ENCODE data around the gene GAB1.

GAB1 gene

DNA sequence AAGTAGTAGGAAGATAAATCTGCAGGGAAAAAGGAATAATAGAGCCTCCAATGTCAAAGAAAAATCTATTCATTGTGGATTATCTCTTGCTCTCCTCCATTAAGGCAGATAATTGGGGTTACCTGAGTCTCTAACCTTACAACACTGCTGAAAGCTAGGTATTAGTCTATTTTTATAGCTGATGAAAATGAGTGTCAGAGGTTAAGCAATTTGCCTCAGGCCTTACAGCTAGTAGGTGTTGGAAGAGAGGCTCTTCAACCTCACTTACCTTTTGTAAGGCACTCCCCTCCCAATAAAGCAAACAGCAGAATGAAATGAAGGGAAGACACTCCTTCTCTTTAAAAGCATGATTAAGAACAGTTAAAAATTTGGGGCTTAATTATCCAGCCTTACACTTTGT is 45.4 kb upstream of the GAB1 start:
- Histone ChIP-seq H3K4me1 (ENCODE audit: control insufficient read depth, insufficient read depth, low read depth, low read length) (no peaks in the 10 kb centered on the region), H2BK12ac (ENCODE audit: low read length in 2 of 2) (no peak overlapping the region), H2AFZ (ENCODE audit: low read depth, low read length) (no peak overlapping the region), H3K79me1 (replicated peaks; ENCODE audit: low read length, poor library complexity, severe bottlenecking) (no peaks in the 10 kb centered on the region), H3K4ac (ENCODE audit: low read depth in 1 of 2, low read length in 2 of 2) (no peak overlapping the region), H3K18ac (ENCODE audit: low read depth in 1 of 2, low read length in 2 of 2) (no peak overlapping the region), H3K4me3 (ENCODE audit: insufficient read depth in 1 of 2, low read depth in 1 of 2, low read length in 2 of 2) (no peak overlapping the region), H2BK15ac (ENCODE audit: low read depth, poor library complexity, severe bottlenecking) (no peak overlapping the region), H3K14ac (ENCODE audit: low read length in 2 of 2) (no peak overlapping the region), H4K8ac (ENCODE audit: low read length) (no peak overlapping the region), H3K23ac (ENCODE audit: low read length in 2 of 2) (no peak overlapping the region), H2BK5ac (ENCODE audit: low read depth, low read length, poor library complexity, severe bottlenecking) (no peak overlapping the region), H3K27ac (ENCODE audit: low read length, poor library complexity, severe bottlenecking) (no peak overlapping the region), H3K4me2 (ENCODE audit: low read length, poor library complexity, severe bottlenecking) (no peak overlapping the region), H3K9me3 (ENCODE audit: control insufficient read depth, low read length) (no peaks in the 10 kb centered on the region), H2AK5ac (ENCODE audit: low read length, severe bottlenecking) (no peak overlapping the region), H4K91ac (ENCODE audit: low read length) (no peak overlapping the region), H3K9ac (ENCODE audit: low read length) (no peak overlapping the region), H3K36me3 (ENCODE audit: control insufficient read depth in 1 of 2, insufficient read depth in 2 of 2, low read depth in 1 of 2, low read length in 2 of 2) (no peaks in the 10 kb centered on the region), H2BK120ac (ENCODE audit: low read depth, low read length) (no peak overlapping the region), H3K27me3 (ENCODE audit: control insufficient read depth in 1 of 2, insufficient read depth in 1 of 2, low read length in 2 of 2) (no peaks in the 10 kb centered on the region)
- no peak for DNase-seq

GRCh38 chr4:143292858-143293257 is 43.8 kb upstream of the GAB1 start:
- H2BK120ac ChIP-seq (ENCODE audit: low read depth, low read length), result no peak overlapping the region
- no peak overlapping the region for H3K9ac ChIP-seq (ENCODE audit: low read length)
- H3K79me1 ChIP-seq (replicated peaks; ENCODE audit: low read length, poor library complexity, severe bottlenecking), result no peaks in the 10 kb centered on the region
- no peak overlapping the region for H3K4me3 ChIP-seq (ENCODE audit: insufficient read depth in 1 of 2, low read depth in 1 of 2, low read length in 2 of 2)
- H2AK5ac ChIP-seq (ENCODE audit: low read length, severe bottlenecking), result no peak overlapping the region
- 90% methylated on average over 1 of the region's 1 CpG for WGBS
- no peak overlapping the region for H3K4me2 ChIP-seq (ENCODE audit: low read length, poor library complexity, severe bottlenecking)
- H2BK5ac ChIP-seq (ENCODE audit: low read depth, low read length, poor library complexity, severe bottlenecking), result no peak overlapping the region
- H3K23ac ChIP-seq (ENCODE audit: low read length in 2 of 2), result no peak overlapping the region
- H4K8ac ChIP-seq (ENCODE audit: low read length), result no peak overlapping the region
- H3K14ac ChIP-seq (ENCODE audit: low read length in 2 of 2), result no peak overlapping the region
- no peaks in the 10 kb centered on the region for H3K9me3 ChIP-seq (ENCODE audit: control insufficient read depth, low read length)
- H3K4ac ChIP-seq (ENCODE audit: low read depth in 1 of 2, low read length in 2 of 2), result no peak overlapping the region
- no peak overlapping the region for H3K18ac ChIP-seq (ENCODE audit: low read depth in 1 of 2, low read length in 2 of 2)
- no peaks in the 10 kb centered on the region for H3K27me3 ChIP-seq (ENCODE audit: control insufficient read depth in 1 of 2, insufficient read depth in 1 of 2, low read length in 2 of 2)
- H2BK15ac ChIP-seq (ENCODE audit: low read depth, poor library complexity, severe bottlenecking), result no peak overlapping the region
- no peak overlapping the region for H3K27ac ChIP-seq (ENCODE audit: low read length, poor library complexity, severe bottlenecking)
- no peak overlapping the region for H4K91ac ChIP-seq (ENCODE audit: low read length)
- no peaks in the 10 kb centered on the region for H3K36me3 ChIP-seq (ENCODE audit: control insufficient read depth in 1 of 2, insufficient read depth in 2 of 2, low read depth in 1 of 2, low read length in 2 of 2)
- H3K4me1 ChIP-seq (ENCODE audit: control insufficient read depth, insufficient read depth, low read depth, low read length), result no peaks in the 10 kb centered on the region
- H2AFZ ChIP-seq (ENCODE audit: low read depth, low read length), result no peak overlapping the region
- DNase-seq, result no peak
- no peak overlapping the region for H2BK12ac ChIP-seq (ENCODE audit: low read length in 2 of 2)

- Histone ChIP-seq H3K4me3 (ENCODE audit: insufficient read depth in 1 of 2, low read depth in 1 of 2, low read length in 2 of 2) (no peak overlapping the region), H2BK12ac (ENCODE audit: low read length in 2 of 2) (no peak overlapping the region), H2BK120ac (ENCODE audit: low read depth, low read length) (no peak overlapping the region), H3K4me1 (ENCODE audit: control insufficient read depth, insufficient read depth, low read depth, low read length) (no peaks in the 10 kb centered on the region), H2AFZ (ENCODE audit: low read depth, low read length) (no peak overlapping the region), H3K27ac (ENCODE audit: low read length, poor library complexity, severe bottlenecking) (no peak overlapping the region), H3K79me1 (replicated peaks; ENCODE audit: low read length, poor library complexity, severe bottlenecking) (no peaks in the 10 kb centered on the region), H2BK15ac (ENCODE audit: low read depth, poor library complexity, severe bottlenecking) (no peak overlapping the region), H3K9ac (ENCODE audit: low read length) (no peak overlapping the region), H2AK5ac (ENCODE audit: low read length, severe bottlenecking) (no peak overlapping the region), H3K23ac (ENCODE audit: low read length in 2 of 2) (no peak overlapping the region), H3K36me3 (ENCODE audit: control insufficient read depth in 1 of 2, insufficient read depth in 2 of 2, low read depth in 1 of 2, low read length in 2 of 2) (no peaks in the 10 kb centered on the region), H3K27me3 (ENCODE audit: control insufficient read depth in 1 of 2, insufficient read depth in 1 of 2, low read length in 2 of 2) (no peaks in the 10 kb centered on the region), H3K4me2 (ENCODE audit: low read length, poor library complexity, severe bottlenecking) (no peak overlapping the region), H4K8ac (ENCODE audit: low read length) (no peak overlapping the region), H4K91ac (ENCODE audit: low read length) (no peak overlapping the region), H2BK5ac (ENCODE audit: low read depth, low read length, poor library complexity, severe bottlenecking) (no peak overlapping the region), H3K4ac (ENCODE audit: low read depth in 1 of 2, low read length in 2 of 2) (no peak overlapping the region), H3K9me3 (ENCODE audit: control insufficient read depth, low read length) (no peaks in the 10 kb centered on the region), H3K18ac (ENCODE audit: low read depth in 1 of 2, low read length in 2 of 2) (no peak overlapping the region), H3K14ac (ENCODE audit: low read length in 2 of 2) (no peak overlapping the region)
- DNase-seq, result no peak
- WGBS, result 77% methylated on average over 3 of the region's 3 CpGs
These were observed 42.4 kb upstream of the GAB1 start for GRCh38 chr4:143294310-143294709.

DNA sequence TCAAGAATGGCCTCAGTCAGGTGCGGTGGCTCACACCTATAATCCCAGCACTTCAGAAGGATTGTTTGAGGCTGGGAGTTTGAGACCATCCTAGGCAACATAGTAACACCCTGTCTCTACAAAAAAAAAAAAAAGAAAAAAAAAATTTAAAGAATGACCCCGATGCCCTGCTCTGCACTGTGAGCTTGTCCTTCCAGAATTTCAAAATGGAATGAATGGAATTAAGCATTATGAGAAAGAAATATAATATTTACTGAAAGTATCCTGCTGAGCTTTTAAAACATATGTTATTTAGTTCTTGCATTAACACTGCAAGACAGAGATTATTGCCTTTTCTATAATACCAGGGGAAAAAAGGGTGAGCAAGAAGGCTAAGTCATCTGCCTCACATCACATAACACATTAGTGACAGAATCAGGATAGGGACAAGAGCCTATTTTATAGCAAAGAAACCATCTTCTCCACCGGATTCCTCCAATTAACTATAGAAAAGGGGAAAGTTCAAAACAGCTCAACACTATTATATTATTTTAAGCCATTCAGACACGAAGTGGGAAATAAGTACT is 41.9 kb upstream of the GAB1 start:
- no peak overlapping the region for H3K9ac ChIP-seq (ENCODE audit: low read length)
- H4K91ac ChIP-seq (ENCODE audit: low read length), result no peak overlapping the region
- no peak overlapping the region for H3K4ac ChIP-seq (ENCODE audit: low read depth in 1 of 2, low read length in 2 of 2)
- H4K8ac ChIP-seq (ENCODE audit: low read length), result no peak overlapping the region
- no peaks in the 10 kb centered on the region for H3K9me3 ChIP-seq (ENCODE audit: control insufficient read depth, low read length)
- no peak overlapping the region for H3K4me3 ChIP-seq (ENCODE audit: insufficient read depth in 1 of 2, low read depth in 1 of 2, low read length in 2 of 2)
- H3K27ac ChIP-seq (ENCODE audit: low read length, poor library complexity, severe bottlenecking), result no peak overlapping the region
- H2BK120ac ChIP-seq (ENCODE audit: low read depth, low read length), result no peak overlapping the region
- H3K36me3 ChIP-seq (ENCODE audit: control insufficient read depth in 1 of 2, insufficient read depth in 2 of 2, low read depth in 1 of 2, low read length in 2 of 2), result no peaks in the 10 kb centered on the region
- no peaks in the 10 kb centered on the region for H3K79me1 ChIP-seq (replicated peaks; ENCODE audit: low read length, poor library complexity, severe bottlenecking)
- H3K18ac ChIP-seq (ENCODE audit: low read depth in 1 of 2, low read length in 2 of 2), result no peak overlapping the region
- no peak overlapping the region for H2BK12ac ChIP-seq (ENCODE audit: low read length in 2 of 2)
- H2BK15ac ChIP-seq (ENCODE audit: low read depth, poor library complexity, severe bottlenecking), result no peak overlapping the region
- no peak overlapping the region for H2AFZ ChIP-seq (ENCODE audit: low read depth, low read length)
- H3K14ac ChIP-seq (ENCODE audit: low read length in 2 of 2), result no peak overlapping the region
- no peak overlapping the region for H3K4me2 ChIP-seq (ENCODE audit: low read length, poor library complexity, severe bottlenecking)
- no peak overlapping the region for H3K23ac ChIP-seq (ENCODE audit: low read length in 2 of 2)
- H2BK5ac ChIP-seq (ENCODE audit: low read depth, low read length, poor library complexity, severe bottlenecking), result no peak overlapping the region
- H3K4me1 ChIP-seq (ENCODE audit: control insufficient read depth, insufficient read depth, low read depth, low read length), result no peaks in the 10 kb centered on the region
- no peak for DNase-seq
- no peak overlapping the region for H2AK5ac ChIP-seq (ENCODE audit: low read length, severe bottlenecking)
- 100% methylated on average over 2 of the region's 4 CpGs for WGBS
- no peaks in the 10 kb centered on the region for H3K27me3 ChIP-seq (ENCODE audit: control insufficient read depth in 1 of 2, insufficient read depth in 1 of 2, low read length in 2 of 2)

Measured in mesenchymal stem cell (in vitro differentiated cells and primary cell).